Medulla oblongata (tissue), 1 donor: ENCODE data around the gene EIF1.

Experiments used
- DNase-seq: peaks from one replicate; pipeline ENCODE4 v3.0.0-alpha.2; 2015; ENCODE audit errors: extremely low spot score

Gene EIF1

GRCh38 chr17:41735744-41736143 lies 47.1 kb downstream of the EIF1 start:
- DNase-seq = no peak

- no peak for DNase-seq
Measured at GRCh38 chr17:41736983-41737679, 48.4 kb downstream of the EIF1 start.

DNA sequence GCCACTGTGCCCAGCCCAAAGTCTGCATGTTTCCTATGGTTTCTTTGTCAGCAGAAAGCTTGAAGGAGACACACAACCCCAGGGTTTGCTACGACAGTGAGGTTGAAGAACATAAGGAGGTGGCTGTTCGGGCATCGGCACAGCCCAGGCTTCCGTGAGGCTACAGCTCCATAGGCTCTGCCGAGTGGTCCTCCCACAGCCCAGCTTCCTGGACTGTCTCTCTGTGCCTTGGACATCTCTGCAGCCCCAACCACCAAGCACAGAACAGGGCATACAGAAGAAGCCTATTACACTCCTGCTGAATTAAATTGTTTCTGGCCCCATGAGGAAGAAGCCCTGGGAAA lies 49.0 kb downstream of the EIF1 start:
- DNase-seq = no peak

GRCh38 chr17:41738077-41738800 lies 49.6 kb downstream of the EIF1 start:
- DNase-seq = peak; percentile 77

GRCh38 chr17:41738801-41739112 lies 50.1 kb downstream of the EIF1 start:
- DNase-seq = no peak

DNA sequence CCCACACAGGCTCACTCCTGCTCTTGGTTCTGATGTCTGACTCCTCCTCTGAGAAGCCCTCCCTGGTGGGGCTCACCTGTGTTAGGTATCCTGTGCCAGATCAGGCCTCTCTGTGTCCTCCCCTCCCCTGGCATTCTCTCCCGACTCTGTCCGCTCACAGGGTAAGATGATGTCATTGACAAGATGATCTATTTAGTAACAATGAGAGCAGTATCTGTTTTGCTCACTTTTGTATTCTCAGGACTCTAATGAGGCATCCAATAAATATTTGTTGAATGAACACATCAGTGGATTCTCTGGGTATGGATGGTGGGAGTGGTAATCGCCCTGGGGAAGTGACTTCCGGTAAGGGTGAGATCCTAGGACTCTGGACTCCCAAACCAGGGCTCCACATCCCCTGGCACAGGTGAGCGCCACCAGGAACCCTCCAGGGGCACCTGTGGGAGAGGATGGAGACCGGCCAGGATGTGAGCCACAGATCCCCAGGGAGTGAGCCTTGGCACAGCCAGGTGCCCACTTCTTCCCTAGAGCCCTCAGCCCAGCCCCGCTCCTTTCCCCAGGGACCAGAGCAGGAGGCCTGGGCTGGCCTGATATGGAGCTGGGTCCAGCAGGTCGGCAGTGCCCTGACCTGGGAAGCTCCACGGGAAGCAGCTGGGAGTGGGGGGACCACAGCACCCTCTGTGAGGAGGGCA lies 51.1 kb downstream of the EIF1 start:
- no peak for DNase-seq

- no peak for DNase-seq
Measured at GRCh38 chr17:41740506-41740905, 51.8 kb downstream of the EIF1 start.

GRCh38 chr17:41741709-41742108 lies 53.0 kb downstream of the EIF1 start:
- no peak for DNase-seq
